SK-N-DZ (cell line): ENCODE measurements around the gene PTBP1. TPM values are rescaled to one million over a fixed set of nuclear protein-coding genes. Genes with fewer than 3 reads are reported as not detected.

Experiments
- DNase-seq: peaks from one replicate; pipeline ENCODE4 v3.0.0-alpha.2; 2015; ENCODE audit warnings: low spot score
- polyA plus RNA-seq, 2 experiments: library from polyadenylated mRNA; depleted of rRNA; stranded (reverse); fragments of >200 nt; gene quantifications; 2 replicates each; pipeline ENCODE4 v1.2.3, GENCODE V29; 2014

PTBP1 gene
- polyA plus RNA-seq (2014; cell fraction: cytosol; rRNA removed) = 295 and 360 TPM in 2 replicates
- polyA plus RNA-seq (2014; cell fraction: nucleus; rRNA removed) = 334 and 420 TPM in 2 replicates

DNA sequence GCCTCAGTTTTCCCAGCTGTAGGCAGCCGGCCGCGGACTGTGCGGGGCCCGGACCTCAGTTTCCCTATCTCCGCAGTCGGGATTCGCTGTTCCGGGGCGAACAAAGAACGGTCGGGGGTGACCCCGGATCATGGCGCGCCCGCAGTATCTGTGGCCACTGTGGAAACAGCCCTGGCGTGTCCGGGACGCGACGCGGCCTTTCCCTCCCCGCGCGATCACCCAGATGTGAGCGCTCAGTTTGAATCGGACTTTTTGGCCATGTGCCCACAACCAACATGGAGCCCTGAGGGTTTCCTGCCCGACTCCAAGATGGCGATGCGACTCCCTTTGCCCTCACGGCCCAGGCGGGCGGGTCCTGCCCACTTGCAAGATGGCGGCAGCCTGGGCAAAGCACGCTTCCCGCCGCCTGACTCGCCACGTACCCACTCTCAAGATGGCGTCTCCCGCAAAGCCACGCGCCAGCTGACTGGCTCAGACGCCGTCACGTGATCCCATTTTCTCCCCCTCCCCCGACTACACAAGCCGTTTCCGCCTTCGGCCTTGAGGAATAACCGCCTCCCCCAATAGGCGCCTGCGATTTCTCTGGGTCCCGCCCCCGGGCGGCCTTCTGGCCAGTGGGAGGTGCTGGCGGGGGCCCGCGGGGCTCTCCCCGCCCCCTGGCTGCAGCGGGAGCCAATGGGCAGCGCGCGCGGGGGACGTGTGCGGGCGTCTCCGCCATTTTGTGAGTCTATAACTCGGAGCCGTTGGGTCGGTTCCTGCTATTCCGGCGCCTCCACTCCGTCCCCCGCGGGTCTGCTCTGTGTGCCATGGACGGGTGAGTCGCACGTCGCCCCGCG, at the start of gene PTBP1:
Gene PTBP1, plus strand, starts transcription at position 761 of the 836 bp plus-strand sequence. Its CDS starts 46 bp downstream, at position 807.
- DNase-seq = peak; percentile 100

DNA sequence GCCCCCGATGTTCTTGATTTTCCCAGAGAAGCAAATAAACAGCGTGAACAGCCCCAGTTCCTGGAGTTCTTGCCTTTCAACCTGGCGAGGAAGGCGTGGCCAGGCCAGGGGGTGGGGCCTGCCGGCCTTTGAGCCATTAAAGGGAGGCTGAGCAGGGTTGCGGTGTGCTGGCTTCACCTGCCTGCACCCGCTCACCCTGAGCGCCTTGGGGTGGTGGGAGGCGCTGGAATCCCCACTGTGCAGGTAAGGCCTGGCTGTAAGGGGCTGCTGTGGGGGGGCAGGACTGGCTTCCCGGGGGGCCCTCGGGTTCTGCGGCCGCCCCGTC, 49.0 kb upstream of the PTBP1 start:
- no peak for DNase-seq

DNA sequence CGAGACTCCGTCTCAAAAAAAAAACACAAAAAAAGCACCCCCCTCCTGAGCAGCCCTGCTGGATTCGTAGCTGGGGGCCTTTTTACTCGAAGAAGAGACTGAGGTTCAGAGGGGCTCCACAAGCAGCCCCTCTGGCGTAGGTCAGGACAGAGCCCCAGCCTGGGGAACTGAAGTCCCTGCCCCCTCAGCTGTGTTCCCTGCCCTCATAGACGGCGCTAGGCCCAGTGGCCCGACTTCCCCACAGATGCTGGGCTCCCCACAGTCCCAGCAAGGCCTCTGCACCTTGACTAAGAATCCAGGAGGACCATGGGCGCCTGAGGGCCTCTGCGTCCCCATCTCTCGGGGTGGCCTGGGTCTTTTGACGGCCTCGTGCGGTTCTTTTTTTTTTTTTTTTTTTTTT, 47.4 kb upstream of the PTBP1 start:
- DNase-seq = no peak

DNA sequence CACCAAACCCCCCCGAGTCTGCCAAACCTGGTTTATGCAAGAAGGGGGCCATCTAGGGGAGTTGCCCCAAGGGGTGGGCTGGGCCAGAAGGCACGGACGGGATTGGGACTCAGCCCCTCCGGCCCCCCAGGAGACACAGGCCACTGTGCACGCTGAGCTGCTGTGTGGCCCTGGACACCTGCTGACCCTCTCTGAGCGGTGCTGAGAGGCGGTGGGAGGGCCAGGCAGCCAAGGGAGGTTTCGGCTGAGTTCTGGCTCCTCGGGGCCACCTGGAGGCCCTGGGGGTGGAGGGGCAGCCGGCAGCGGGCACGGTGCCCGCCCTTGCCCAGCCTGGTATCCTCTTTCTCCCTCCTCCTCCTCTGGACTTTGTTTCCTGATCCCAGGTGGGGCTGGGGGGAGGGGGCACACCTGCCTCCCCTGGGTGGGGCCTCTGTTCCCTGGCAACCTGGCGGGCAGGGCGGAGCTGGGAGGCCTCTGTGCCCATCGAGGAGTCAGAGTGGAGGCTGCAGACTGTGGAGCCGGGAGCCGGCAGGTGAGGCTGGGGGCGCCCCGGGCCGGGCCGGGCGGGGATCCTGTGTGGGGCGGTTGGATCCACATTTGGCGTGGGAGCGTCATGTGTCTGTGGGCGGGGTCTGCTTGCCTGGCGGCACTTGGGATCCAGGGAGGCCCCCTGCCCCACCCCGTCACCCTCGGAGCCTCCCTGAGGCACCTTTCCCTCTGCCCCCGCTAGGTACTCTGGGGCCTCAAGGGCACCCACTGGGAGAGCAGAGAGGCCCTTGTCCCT, 46.4 kb upstream of the PTBP1 start, which contains the start of gene MISP:
Gene MISP, plus strand, starts transcription at position 473 of the 784 bp plus-strand sequence. CDS start 5,835 bp downstream, outside the sequence.
- no peak for DNase-seq

DNA sequence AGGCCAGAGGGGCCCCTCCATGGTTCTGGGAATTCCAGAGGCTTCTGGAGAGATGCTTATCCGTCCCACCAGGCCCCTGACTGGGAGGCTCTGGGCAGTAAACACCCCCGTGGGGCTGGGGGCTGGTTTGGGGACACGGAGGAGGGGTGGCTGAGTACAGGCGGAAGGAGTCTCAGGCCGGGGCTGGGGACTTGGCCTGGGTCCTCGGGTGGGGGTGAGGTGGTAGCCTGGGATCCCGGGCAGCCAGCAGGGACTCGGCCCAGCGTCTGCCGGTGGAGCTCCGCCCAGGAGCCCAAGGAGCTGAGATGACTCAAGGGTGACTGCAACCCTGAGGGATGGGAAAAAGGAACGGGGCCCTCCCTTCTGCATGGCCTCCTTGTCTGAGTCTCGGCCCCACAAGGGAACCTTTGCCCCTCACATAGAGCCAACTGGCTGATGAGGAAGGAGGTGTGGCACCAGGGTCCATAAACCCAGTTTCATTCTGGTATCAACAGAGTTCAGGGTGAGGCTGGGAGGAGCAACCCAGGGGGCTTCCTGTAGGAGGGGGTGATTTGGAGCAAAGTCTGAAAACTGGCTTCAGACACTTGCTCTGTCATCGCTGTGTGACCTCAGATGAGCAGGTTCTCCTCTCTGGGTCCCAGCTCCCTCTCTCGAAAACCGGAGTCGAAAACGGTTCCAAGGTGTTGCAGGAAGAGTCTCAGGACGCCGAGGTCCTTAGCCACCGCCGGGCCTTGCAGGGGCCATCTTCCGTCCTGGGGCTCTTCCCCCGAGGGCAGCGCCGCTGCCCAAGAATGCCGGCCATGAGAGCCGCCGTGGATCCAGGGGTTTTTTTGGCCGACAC, 45.5 kb upstream of the PTBP1 start:
- no peak for DNase-seq

DNA sequence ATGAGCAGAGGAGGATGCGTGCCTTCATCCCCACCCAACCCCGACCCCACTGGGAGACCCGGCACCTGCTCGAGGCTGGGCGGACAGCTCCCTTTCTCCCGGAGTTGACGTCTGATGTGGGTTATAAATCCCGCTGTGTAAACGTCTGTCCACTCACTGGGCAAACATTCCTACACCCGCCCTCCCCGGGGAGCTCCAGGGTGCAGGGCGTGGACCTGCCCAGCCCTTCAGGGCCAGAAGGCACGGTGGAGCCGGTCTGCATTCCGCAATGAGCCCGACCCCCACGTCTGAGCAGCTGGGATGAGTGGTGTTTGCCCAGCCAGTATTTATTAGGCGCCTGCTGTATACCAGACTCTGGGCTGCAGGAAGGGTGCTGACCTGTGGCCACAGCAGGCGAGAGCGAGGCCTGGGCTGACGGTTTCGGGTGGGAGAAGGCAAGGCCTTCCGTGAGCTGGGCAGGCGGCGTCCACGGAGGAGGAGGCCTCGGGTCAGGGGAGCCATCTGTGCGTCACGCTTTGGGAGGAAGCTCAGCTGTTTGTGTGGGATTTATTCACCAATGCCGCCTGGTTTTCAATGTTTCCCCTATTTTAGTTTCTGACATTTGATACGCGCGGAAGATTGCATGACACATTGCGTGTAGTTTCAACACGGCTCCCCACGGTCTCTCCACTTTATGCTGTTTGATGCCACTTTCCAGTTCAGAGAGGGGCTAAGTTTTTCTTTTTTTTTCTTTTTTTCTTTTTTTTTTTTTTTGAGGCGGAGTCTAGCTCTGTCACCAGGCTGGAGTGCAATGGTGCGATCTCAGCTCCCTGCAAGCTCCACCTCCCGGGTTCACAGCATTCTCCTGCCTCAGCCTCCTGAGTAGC, 44.4 kb upstream of the PTBP1 start:
- DNase-seq = no peak

DNA sequence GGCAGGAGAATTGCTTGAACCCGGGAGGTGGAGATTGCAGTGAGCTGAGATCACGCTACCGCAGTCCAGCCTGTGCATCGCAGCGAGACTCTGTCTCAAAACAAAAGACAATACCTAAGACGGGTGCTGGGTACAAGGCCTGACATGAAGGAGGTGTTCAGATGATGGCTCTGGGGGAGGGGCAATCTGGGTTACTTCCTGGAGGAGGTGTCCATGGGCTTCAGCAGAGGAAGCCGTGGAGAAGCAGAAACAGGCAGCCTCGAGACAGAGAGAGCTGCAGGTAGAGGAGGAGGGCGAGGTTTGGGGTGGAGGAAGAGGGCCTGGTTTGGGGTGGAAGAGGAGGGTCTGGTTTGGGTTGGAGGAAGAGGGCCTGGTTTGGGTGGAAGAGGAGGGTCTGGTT, 42.7 kb upstream of the PTBP1 start:
- DNase-seq = no peak

DNA sequence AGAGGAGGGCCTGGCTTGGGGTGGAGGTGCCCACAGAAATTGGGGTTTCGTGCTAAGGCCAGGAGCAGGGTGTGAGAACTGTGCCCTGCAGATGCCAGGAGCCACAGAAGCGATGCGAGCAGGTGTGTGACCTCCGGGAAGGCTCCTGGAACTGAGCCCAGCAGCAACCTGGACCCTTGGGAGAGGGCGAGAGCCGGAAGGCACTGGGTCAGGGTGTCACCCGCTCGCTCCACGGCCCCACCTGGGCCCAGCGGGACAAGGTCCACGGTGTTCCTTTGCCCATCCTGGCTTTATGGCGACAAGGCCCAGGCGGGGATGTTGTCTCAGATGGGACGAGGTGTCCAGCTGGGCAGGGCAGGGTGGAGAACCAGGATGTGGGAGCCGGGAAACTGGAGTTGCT, 42.2 kb upstream of the PTBP1 start:
- DNase-seq = no peak

DNA sequence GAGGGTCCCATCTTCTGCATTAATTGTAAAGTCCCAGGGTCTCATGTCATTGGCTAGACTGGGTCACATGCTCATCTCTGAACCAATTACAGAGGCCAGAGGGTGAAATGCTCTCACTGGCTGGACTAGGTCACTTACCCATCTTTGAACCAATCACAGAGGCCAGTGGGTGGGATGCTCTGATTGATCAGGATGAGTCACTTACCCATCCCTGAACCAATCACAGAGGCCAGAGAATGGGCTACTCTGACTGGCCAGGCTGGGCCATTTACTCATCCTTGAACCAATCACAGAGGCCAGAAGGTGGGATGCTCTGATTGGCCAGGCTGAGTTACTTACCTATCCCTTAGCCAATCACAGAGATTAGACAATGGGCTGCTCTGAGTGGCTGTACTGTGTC, 41.0 kb upstream of the PTBP1 start:
- DNase-seq = peak; percentile 74

DNA sequence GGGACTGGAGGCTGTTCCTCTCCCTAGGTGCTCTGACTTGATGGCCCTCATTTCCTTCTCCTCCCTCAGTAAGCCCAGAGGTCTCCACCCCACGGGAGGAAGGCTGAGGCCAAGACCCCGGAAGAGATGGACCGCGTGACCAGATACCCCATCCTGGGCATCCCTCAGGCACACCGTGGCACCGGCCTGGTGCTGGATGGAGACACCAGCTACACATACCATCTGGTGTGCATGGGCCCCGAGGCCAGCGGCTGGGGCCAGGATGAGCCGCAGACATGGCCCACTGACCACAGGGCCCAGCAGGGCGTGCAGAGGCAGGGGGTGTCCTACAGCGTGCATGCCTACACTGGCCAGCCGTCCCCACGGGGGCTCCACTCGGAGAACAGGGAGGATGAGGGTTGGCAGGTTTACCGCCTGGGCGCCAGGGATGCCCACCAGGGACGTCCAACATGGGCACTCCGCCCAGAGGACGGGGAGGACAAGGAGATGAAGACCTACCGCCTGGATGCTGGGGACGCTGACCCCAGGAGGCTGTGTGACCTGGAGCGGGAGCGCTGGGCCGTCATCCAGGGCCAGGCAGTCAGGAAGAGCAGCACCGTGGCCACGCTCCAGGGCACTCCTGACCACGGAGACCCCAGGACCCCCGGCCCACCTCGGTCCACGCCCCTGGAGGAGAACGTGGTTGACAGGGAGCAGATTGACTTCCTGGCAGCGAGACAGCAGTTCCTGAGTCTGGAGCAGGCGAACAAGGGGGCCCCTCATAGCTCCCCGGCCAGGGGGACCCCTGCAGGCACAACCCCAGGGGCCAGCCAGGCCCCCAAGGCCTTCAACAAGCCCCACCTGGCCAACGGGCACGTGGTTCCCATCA, 40.2 kb upstream of the PTBP1 start:
- DNase-seq = no peak

DNA sequence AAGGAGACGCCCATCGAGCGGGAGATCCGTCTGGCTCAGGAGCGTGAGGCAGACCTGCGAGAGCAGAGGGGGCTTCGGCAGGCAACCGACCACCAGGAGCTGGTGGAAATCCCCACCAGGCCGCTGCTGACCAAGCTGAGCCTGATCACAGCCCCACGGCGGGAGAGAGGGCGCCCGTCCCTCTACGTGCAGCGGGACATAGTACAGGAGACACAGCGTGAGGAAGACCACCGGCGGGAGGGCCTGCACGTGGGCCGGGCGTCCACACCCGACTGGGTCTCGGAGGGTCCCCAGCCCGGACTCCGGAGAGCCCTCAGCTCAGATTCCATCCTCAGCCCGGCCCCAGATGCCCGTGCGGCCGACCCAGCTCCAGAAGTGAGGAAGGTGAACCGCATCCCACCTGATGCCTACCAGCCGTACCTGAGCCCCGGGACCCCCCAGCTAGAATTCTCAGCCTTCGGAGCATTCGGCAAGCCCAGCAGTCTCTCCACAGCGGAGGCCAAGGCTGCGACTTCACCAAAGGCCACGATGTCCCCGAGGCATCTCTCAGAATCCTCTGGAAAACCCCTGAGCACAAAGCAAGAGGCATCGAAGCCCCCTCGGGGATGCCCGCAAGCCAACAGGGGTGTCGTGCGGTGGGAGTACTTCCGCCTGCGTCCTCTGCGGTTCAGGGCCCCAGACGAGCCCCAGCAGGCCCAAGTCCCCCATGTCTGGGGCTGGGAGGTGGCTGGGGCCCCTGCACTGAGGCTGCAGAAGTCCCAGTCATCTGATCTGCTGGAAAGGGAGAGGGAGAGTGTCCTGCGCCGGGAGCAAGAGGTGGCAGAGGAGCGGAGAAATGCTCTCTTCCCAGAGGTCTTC, 39.2 kb upstream of the PTBP1 start:
- DNase-seq = no peak

DNA sequence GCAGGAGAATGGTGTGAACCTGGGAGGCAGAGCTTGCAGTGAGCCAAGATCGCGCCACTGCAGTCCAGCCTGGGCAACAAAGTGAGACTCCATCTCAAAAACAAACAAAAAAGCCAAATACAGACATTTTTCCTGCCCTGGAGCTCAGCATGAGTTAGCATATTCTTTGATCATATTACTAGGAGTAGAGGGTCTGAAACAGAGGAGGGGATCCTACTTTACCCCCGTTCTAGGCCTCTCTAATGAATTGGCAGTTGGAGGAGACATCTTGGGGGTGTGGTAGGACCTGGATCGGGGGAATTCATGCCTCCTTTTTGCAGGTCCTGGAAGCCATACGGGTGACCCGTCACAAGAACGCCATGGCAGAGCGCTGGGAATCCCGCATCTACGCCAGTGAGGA, 34.1 kb upstream of the PTBP1 start:
- DNase-seq = no peak

DNA sequence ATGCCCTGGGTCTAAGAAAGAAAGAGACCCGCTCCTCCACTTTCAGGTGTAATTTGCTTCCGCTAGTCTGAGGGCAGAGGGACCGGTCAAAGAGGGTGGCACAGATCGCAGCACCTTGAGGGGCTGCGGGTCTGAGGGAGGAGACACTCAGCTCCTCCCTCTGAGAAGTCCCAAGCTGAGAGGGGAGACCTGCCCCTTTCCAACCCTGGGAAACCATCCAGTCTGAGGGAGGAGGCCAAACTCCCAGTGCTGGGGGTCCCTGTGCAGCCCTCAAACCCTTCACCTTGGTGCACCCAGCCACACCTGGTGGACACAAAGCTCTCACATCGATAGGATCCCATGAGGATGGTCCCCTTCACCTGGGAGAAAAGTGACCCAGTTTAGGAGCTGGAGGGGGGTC, 33.4 kb upstream of the PTBP1 start:
- no peak for DNase-seq

DNA sequence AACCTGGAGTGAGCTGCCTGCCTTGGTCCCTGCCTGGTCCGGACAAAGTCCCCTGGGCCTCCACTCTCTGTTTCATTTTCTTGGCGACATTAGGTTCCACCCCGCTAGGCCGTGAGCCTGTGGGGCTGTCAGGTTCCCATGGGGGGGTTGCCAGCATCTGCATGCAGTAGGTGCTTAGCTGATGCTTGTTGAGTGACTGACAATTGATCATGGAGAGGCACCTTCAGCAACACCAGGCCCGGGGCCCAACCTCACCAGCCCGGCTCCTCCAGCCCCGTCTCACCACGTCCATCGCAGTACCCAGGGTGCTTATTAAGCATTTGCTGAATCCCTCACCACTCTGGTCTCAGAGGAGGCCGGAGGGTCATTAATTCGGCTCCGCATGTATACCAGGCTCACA, 33.0 kb upstream of the PTBP1 start:
- no peak for DNase-seq

DNA sequence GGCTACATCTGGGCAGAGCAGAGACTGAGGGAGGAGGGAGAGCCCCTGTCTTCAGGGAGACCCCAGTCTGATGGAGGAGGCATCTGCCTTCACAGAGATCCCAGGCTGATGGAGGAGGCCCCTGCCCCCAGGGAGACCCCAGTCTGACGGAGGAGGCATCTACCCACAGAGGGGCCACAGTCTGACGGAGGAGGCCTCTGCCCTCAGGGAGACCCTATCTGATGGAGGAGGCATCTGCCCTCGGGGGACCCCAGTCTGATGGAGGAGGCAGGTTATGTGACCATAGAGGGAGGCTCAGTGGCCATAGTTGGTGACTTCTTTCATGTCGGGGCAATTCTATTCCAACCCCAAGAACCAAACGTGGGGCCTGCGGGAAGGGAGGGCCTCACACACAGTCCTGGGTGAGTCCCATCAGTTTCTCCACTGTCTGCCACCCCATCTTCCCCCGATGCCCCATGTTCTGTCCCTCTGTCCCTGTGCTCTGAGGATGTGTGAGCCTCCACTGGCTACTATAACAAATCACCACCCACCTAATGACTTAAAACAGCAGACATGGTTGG, 32.0 kb upstream of the PTBP1 start:
- DNase-seq = no peak

DNA sequence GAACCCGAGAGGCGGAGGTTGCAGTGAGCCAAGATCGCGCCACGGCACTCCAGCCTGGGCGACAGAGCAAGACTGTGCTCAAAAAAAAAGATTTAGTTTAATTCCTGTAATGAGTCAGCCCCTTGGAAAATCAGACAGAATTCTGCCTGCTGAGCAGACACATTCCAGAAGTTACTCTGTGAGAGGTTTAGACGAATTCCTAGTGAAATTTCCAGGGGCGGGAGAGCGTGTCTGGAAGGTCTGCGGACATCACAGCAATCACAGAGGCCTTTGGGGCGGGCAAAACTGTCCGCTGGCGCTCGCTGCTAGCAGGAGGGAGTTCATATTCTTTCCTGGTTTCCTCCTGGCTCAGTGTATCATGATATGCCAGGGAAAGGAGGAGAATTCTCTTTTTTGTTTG, 28.8 kb upstream of the PTBP1 start:
- DNase-seq = no peak

DNA sequence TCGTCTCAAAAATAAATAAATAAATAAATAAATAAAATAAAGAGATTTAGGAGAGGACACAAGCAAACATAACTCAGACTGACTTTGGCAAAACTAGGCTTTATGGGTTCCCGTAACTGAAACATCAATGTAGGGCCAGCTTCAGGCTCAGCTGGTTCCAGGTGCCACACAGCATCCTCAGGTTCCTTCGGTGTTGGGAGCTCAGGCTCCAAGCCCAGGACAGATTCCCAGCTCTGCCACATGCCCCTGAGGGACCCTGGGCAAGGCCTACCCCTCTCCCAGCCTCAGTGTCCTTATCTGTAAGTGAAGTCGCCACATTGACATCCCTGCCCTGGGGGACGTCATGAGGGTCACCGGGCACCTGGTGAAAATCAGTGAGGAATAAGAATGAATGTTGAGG, 27.6 kb upstream of the PTBP1 start:
- DNase-seq = no peak

DNA sequence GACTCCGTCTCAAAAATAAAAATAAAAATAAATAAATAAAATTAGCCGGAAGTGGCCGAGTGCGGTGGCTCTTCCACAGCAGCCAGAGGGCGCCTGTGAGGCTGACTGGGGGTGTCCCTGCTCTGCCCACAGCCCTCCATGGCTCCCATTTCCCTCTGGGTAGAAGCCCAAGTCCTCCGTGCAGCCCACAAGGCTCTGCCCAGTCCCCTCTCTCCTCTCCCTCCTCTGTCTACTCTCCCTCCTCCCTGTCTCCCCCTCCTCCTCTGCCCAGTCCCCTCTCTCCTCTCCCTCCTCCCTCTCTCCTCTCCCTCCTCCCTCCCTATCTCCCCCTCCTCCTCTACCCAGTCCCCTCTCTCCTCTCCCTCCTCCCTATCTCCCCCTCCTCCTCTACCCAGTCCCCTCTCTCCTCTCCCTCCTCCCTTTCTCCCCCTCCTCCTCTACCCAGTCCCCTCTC, 25.9 kb upstream of the PTBP1 start:
- DNase-seq = peak; percentile 60
